Activated CD4-positive, CD25-positive, alpha-beta regulatory T cell treated with anti-CD3 and anti-CD28 coated beads, Interleukin-2, amount 50 U/mL, for 16 hours (primary cell): ENCODE measurements around the gene GRID1.
"Not testable (repeated sequence)": the region's sequence is repeated elsewhere in the genome, so short reads cannot be mapped to it uniquely, and the experiment has no call there.

Experiments used
- DNase-seq: peaks from one replicate; pipeline ENCODE4 v3.0.0-alpha.2; 2020; ENCODE audit warnings: low read depth, low spot score

Gene GRID1

DNA sequence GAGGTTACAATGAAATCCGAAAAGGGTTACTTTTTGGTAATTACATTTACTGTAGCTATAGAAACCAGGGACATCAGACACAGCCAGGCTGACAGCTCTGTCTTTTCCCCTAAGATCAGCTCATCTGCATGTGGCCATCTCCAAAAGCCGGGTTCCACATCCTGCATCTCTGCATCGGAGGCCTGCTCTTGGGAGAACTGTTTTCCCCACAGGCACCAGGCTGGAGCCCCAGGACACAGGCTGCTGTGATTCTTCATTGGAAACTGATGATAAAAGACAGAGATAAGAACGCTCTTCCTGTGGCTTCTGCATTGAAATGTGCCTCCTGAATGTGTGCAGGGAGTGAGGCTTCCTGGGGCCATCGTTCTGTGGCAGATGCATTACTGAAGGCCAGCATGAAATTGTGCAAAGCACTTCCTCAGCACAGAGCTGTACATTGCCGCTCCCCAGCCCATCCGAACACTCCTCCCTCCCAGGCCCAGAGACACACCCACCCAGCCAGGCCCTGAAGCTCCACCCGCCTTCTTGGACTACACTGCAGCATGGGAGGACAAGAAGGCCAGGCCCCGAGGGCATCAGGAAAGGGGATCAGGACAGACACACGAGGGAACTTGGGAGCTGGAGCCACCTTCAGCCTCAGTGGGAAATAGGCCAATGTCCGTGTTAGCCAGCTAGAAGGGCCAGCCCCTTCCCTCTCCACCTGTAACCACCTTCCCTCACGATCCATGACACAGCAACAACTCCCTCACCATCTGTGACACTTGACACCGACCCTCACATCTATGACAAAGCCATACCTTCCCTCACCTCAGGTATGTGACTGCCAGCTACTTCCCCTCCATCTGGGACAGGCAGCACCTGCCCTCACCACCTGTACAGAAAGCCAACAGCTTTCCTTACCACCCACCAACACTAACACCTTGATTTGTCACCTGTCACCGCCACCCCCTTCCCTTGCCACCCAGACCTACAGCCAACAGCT is 113.2 kb downstream of the GRID1 start:
- no peak for DNase-seq

- DNase-seq, result no peak
Observed at GRCh38 chr10:86252556-86252955, 114.0 kb downstream of the GRID1 start.

DNA sequence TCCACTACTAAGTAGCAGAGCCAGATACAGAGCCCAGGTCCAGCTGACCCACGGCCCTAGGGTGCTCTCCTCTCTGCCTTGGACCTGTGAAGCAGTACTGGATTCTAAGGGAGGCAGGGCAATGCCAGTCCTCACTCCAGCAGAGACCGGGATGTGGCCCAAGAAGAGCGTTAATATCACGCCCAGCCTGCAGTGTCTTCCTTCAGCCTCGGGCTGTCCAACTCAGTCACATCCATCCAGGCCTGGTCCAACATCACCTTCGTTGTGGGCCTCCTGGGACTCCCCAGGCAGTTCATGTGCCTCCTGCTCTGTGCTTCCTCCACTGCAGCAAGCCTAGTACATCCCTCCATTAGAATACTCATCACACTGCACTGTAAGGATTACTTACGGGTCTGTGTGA is 114.5 kb downstream of the GRID1 start:
- no peak for DNase-seq

- no peak for DNase-seq
Observed at GRCh38 chr10:86251426-86251825, 115.2 kb downstream of the GRID1 start.

DNA sequence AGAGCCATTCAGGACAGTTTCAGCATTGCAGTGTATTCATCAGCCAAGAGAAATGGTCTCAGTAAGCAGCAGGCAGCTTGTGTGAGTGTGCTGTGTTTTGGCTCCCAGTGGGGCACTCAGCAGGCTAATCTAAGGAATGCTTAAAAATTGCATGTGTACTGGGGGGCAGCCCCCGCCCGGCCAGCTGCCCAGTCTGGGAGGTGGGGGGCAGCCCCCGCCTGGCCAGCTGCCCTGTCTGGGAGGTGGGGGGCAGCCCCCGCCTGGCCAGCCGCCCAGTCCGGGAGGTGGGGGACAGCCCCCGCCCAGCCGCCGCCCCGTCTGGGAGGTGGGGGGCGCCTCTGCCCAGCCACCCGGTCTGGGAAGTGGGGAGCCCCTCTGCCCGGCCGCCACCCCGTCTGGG is 116.2 kb downstream of the GRID1 start:
- no peak for DNase-seq

DNA sequence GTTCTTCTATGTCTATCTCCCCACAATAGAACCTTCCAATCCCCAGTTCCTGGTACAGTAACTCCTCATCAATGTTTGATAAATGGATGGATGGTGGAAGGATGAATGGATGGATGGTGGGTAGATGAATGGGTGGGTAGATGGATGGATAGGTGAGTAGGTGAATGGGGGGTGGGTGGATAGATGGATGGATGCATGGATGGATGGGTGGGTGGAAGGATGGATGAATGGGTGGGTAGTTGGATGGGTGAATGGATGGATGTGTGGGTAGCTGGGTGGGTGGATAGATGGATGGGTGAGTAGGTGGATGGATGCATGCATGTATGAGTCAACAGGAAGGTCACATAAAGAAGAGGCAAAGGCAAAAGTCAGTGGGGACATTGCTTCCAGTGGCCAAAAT is 116.8 kb downstream of the GRID1 start:
- no peak for DNase-seq

DNA sequence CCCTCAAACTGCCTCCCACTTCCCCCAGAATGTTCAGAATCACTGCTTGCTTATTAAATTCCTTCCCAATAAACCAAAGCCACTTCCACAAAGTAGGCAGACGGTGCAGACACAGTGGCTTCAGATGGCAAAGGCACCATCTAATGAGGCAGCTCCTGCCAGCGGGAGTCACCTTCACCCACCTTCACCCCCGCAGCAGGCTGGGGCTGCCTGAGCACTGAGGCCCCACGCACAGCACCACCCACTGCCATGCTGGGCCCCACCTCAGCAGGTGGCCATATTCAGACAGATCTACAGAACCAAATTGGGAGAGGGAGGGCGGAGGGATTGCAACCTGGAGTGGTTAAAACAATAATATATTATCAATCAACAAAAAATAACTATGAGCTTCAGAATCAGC is 118.5 kb downstream of the GRID1 start:
- DNase-seq, result no peak

GRCh38 chr10:86247588-86247987 is 119.0 kb downstream of the GRID1 start:
- no peak for DNase-seq

DNA sequence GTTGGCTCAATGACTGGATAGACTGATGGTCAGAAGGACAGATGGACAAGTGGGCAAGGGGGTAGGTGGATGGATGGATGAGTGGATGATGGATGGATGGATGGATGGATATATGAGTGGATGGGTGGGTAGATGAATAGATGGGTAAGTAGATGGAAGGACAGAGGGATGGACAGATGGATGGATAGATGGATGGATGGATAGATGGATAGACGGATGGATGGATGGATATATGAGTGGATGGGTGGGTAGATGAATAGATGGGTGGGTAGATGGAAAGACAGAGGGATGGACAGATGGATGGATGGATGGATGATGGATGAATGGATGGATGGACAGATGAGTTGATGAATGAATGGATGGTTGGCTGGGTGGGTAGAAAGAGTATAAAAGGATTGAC is 119.5 kb downstream of the GRID1 start:
- no peak for DNase-seq

DNA sequence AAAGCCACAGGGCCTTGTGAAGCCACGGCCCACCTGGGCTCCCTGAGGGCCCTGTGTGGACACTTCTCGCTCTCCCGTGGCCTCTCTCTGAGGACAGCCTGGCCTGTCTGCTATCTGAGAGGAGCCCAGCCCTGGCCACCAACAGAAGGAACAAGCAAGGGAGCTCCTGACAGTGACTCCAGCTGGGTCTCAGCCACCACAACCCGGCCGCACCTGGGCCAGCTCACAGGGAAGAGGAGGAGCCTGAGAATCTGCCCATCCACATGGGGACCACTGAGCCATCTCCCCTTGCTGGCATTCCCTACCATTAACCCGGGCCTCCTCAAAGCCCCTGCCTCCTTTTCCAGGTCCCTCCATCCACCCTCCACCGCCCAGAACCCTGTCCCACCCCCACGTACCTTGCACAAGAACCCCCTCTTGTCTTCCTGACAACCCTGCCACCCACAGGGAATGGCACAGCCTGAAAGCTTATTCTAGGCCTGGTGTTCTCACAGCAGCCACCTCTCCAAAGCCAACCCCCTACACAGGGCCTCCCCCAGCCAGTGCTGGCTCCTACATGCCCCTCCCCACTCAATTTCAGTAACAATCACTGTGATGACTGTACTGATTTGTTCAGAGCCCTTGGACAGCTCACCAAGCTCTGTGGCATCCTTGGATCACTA is 120.2 kb downstream of the GRID1 start:
- no peak for DNase-seq

- DNase-seq, result no peak
Observed at GRCh38 chr10:86245015-86245394, 121.6 kb downstream of the GRID1 start.

GRCh38 chr10:86244297-86245014 is 122.1 kb downstream of the GRID1 start:
- DNase-seq, result no peak

DNA sequence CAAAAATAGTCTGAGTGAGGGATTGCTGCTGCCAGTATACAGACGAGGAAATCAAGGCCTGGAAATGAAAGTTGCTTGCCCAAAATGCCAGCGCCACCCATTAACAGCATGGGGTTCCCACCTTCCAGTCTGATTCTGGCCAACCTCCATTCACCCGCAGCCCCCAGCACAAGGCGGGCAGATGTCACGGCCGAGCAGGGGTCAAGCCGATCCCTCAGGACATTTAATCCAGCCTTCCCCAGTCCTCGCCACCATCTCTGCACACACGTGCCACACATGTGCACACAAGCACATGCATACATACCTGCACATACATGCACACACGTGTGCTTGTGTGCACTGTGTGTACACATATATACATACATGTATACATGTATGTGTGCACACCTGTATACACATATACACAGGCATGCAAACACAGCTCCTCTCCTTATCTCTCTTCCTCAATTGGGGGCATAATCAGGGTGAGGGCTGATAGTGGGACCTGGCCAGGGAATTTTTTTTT is 122.9 kb downstream of the GRID1 start:
- no peak for DNase-seq

DNA sequence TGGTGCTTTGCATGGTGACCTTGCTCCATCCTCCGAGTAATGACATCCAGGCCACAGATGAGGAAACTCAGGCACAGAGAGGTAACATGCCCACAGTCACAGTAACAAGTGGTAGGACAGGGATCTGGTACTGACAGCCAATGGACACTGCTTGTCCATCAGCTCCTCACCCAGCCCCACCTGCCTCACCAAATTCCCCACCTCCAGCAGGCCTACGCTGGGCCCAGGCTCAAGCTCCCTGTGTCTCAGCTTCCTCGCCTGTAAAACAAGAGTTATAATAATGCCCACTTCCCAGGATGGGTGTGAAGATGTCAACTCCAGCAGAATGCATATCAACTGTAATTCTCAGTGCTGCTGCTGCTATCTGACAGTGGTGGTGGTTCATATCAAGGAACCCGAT is 123.8 kb downstream of the GRID1 start:
- DNase-seq, result no peak

GRCh38 chr10:86238089-86238488 is 128.5 kb downstream of the GRID1 start:
- not testable (repeated sequence) for DNase-seq

GRCh38 chr10:86234541-86235270 is 131.9 kb downstream of the GRID1 start:
- DNase-seq, result no peak

GRCh38 chr10:86234107-86234506 is 132.5 kb downstream of the GRID1 start:
- no peak for DNase-seq

- DNase-seq, result no peak
Observed at GRCh38 chr10:86233131-86233530, 133.5 kb downstream of the GRID1 start.

GRCh38 chr10:86232644-86233043 is 134.0 kb downstream of the GRID1 start:
- DNase-seq, result no peak

DNA sequence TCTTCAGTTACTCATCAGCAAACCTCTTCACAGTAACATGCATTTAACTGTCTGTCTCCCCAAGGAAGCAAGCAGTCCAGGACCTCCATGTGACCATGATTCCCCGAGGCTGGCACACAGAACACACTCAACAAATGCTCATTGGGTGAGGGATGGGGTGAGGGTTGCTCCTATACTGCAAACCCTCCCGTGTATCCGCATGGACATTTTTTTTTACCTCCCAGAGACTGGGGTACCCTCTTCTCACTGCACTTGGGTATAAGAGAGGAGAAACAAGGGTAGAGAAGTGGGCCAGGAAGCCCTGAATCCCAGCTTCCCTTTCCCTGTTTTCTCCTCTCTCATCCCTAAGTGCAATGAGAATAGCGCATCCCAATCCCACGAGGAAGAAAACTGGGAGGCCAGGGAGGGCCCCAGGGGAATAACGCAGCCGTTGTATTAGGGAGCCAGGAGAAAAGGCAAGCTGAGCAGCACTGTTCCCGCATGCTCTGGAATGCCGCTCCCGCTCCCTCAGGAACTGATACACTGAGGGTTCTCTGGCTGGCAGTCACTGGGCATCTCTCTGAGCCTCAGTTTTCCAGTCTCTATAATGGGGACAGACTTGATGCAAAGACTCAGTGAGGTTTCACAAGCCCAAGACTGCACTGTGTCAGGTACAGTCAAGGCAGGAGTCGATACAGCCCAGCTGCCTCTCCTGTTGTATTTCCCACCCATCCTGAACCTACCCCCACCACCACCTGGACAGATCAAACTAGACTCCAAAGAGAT is 134.6 kb downstream of the GRID1 start:
- DNase-seq, result no peak
